ENCODE data around the gene MAPK4. TPM values are rescaled to one million over a fixed set of nuclear protein-coding genes. Genes with fewer than 3 reads are reported as not detected.

Gene MAPK4
- total and polyA plus RNA-seq, 7 donors = 0.60 to 16.1 (median 8.8) TPM; not detected in 1

- DNase-seq = no peak
- 73 to 82% methylated on average over 5 of the region's 5 CpGs for WGBS, 2 donors
- Histone ChIP-seq H3K4me3 (no peak overlapping the region), H3K4me1 (no peaks in the 10 kb centered on the region), H3K36me3 (no peaks in the 10 kb centered on the region), H3K9me3 (no peaks in the 10 kb centered on the region), H3K27ac (no peak overlapping the region), H3K27me3 (no peaks in the 10 kb centered on the region)
- TF ChIP-seq EP300 (IDR thresholded peaks at IDR 0.05) = no peak
- no peak for TF ChIP-seq CTCF (IDR thresholded peaks at IDR 0.05)
- no peak for TF ChIP-seq POLR2A (IDR thresholded peaks at IDR 0.05)
- no peak for TF ChIP-seq POLR2AphosphoS5 (IDR thresholded peaks at IDR 0.05)
- intact Hi-C loops (cut with DNase I) = no loop called here
Observed at GRCh38 chr18:50745945-50746344, 186.1 kb downstream of the MAPK4 start.

- whole genome bisulfite sequencing, 2 donors = 0 to 50% methylated on average over 1 of the region's 1 CpG
- DNase-seq = no peak
- Histone ChIP-seq H3K27ac (no peak overlapping the region), H3K4me1 (no peaks in the 10 kb centered on the region), H3K9me3 (no peaks in the 10 kb centered on the region), H3K36me3 (no peaks in the 10 kb centered on the region), H3K4me3 (no peak overlapping the region), H3K27me3 (no peaks in the 10 kb centered on the region)
- TF ChIP-seq EP300 (IDR thresholded peaks at IDR 0.05) = no peak
- TF ChIP-seq CTCF (IDR thresholded peaks at IDR 0.05) = no peak
- TF ChIP-seq POLR2A (IDR thresholded peaks at IDR 0.05) = no peak
- no peak for TF ChIP-seq POLR2AphosphoS5 (IDR thresholded peaks at IDR 0.05)
- intact Hi-C loops (cut with DNase I) = no loop called here
Observed at GRCh38 chr18:50747849-50748242, 188.0 kb downstream of the MAPK4 start.

GRCh38 chr18:50748243-50749229 lies 188.6 kb downstream of the MAPK4 start:
- 50 to 53% methylated on average over 9 of the region's 9 CpGs for WGBS, 2 donors
- intact Hi-C loops (cut with DNase I) = no loop called here
- no peak overlapping the region for H3K4me3 ChIP-seq
- H3K27ac ChIP-seq = no peak overlapping the region
- no peaks in the 10 kb centered on the region for H3K4me1 ChIP-seq
- TF ChIP-seq EP300 (IDR thresholded peaks at IDR 0.05) (no peak), CTCF (IDR thresholded peaks at IDR 0.05) (no peak), POLR2AphosphoS5 (IDR thresholded peaks at IDR 0.05) (no peak), POLR2A (IDR thresholded peaks at IDR 0.05) (no peak)
- H3K27me3 ChIP-seq = no peaks in the 10 kb centered on the region
- H3K9me3 ChIP-seq = no peaks in the 10 kb centered on the region
- no peaks in the 10 kb centered on the region for H3K36me3 ChIP-seq
- DNase-seq = no peak

- Histone ChIP-seq H3K4me3 (no peak overlapping the region), H3K27ac (no peak overlapping the region), H3K9me3 (no peaks in the 10 kb centered on the region), H3K27me3 (no peaks in the 10 kb centered on the region), H3K4me1 (no peaks in the 10 kb centered on the region), H3K36me3 (no peaks in the 10 kb centered on the region)
- no peak for DNase-seq
- intact Hi-C loops (cut with DNase I) = no loop called here
- no peak for TF ChIP-seq CTCF (IDR thresholded peaks at IDR 0.05)
- no peak for TF ChIP-seq EP300 (IDR thresholded peaks at IDR 0.05)
- no peak for TF ChIP-seq POLR2AphosphoS5 (IDR thresholded peaks at IDR 0.05)
- no peak for TF ChIP-seq POLR2A (IDR thresholded peaks at IDR 0.05)
- WGBS, 2 donors = 76 to 82% methylated on average over 5 of the region's 5 CpGs
Observed at GRCh38 chr18:50749421-50749820, 189.5 kb downstream of the MAPK4 start.

Data from sigmoid colon (tissue), 7 donors.